ENCODE results near the gene CHD9.

The CHD9 gene

DNA sequence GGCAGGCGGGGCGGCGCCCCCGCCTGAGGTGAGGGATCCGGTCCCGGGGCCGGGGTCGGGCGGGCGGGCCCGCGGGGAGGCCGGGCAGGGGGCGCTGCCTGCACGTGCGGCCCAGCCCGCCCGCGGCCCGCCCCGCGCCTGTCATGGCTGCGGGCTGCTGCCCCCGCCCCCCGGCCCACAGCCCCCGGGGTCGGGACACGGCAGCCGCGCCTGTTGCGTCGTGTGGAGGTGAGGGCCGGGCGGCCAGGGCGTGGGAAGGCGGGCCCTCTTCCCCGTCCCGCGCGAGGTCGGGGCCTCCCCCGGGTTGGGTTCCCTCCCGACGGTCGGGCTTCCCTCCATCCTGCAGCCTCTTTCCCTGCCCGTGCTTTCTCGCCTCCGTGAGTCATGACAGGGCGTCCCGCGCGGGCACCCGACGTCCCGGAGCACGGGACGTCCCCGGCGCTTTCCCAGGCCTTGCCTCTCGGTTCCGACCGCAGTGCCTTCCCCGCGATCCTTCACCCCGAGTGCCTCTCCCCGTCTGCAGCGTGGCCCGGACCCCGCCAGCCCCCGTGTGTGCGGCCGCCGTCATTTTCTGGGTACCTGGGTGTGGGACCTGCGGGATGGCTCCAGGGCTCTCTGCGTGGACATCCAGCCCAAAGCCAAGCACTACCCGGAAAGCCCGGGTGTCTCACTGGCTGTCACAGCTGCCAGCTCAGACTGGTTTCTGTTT is 76.7 kb downstream of the CHD9 start (continued):
- no peak for TF ChIP-seq ZNF776 (tag by site-specific recombination; IDR thresholded peaks at IDR 0.05; ENCODE audit: borderline replicate concordance)
- peak; percentile 54; the same call in 1 of the 2 replicates for TF ChIP-seq ZNF600 (tag by site-specific recombination; IDR thresholded peaks at IDR 0.05)
- TF ChIP-seq GLIS2 (tag by site-specific recombination; IDR thresholded peaks at IDR 0.05) = peak; percentile 37; the same call in 1 of the 2 replicates
- TF ChIP-seq, protein P1, sequence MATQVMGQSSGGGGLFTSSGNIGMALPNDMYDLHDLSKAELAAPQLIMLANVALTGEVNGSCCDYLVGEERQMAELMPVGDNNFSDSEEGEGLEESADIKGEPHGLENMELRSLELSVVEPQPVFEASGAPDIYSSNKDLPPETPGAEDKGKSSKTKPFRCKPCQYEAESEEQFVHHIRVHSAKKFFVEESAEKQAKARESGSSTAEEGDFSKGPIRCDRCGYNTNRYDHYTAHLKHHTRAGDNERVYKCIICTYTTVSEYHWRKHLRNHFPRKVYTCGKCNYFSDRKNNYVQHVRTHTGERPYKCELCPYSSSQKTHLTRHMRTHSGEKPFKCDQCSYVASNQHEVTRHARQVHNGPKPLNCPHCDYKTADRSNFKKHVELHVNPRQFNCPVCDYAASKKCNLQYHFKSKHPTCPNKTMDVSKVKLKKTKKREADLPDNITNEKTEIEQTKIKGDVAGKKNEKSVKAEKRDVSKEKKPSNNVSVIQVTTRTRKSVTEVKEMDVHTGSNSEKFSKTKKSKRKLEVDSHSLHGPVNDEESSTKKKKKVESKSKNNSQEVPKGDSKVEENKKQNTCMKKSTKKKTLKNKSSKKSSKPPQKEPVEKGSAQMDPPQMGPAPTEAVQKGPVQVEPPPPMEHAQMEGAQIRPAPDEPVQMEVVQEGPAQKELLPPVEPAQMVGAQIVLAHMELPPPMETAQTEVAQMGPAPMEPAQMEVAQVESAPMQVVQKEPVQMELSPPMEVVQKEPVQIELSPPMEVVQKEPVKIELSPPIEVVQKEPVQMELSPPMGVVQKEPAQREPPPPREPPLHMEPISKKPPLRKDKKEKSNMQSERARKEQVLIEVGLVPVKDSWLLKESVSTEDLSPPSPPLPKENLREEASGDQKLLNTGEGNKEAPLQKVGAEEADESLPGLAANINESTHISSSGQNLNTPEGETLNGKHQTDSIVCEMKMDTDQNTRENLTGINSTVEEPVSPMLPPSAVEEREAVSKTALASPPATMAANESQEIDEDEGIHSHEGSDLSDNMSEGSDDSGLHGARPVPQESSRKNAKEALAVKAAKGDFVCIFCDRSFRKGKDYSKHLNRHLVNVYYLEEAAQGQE (tag by site-specific recombination; IDR thresholded peaks at IDR 0.05) = no peak
- TF ChIP-seq, protein P2, sequence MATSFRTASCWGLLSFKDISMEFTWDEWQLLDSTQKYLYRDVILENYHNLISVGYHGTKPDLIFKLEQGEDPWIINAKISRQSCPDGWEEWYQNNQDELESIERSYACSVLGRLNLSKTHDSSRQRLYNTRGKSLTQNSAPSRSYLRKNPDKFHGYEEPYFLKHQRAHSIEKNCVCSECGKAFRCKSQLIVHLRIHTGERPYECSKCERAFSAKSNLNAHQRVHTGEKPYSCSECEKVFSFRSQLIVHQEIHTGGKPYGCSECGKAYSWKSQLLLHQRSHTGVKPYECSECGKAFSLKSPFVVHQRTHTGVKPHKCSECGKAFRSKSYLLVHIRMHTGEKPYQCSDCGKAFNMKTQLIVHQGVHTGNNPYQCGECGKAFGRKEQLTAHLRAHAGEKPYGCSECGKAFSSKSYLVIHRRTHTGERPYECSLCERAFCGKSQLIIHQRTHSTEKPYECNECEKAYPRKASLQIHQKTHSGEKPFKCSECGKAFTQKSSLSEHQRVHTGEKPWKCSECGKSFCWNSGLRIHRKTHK (tag by site-specific recombination; IDR thresholded peaks at IDR 0.05) = no peak
- no peak for TF ChIP-seq ZBTB44 (tag by site-specific recombination; IDR thresholded peaks at IDR 0.05)
- TF ChIP-seq OVOL3 (tag by site-specific recombination; IDR thresholded peaks at IDR 0.05) = no peak
- TF ChIP-seq ZSCAN16 (tag by site-specific recombination; IDR thresholded peaks at IDR 0.05) = no peak
- TF ChIP-seq SP3 (tag by site-specific recombination; IDR thresholded peaks at IDR 0.05) = peak; percentile 60
- TF ChIP-seq ZNF792 (tag by site-specific recombination; IDR thresholded peaks at IDR 0.05) = no peak
- TF ChIP-seq ZNF488 (tag by site-specific recombination; IDR thresholded peaks at IDR 0.05) = no peak
- peak; percentile 83 for TF ChIP-seq ZNF777 (tag by site-specific recombination; IDR thresholded peaks at IDR 0.05; ENCODE audit: borderline replicate concordance)
- TF ChIP-seq ZNF140 (tag by site-specific recombination; IDR thresholded peaks at IDR 0.05) = no peak
- no peak for TF ChIP-seq ZNF121 (tag by site-specific recombination; IDR thresholded peaks at IDR 0.05)
- TF ChIP-seq ZNF830 (tag by site-specific recombination; IDR thresholded peaks at IDR 0.05; ENCODE audit: low read depth) = no peak
- TF ChIP-seq ZNF558 (tag by site-specific recombination; IDR thresholded peaks at IDR 0.05) = no peak
- no peak for TF ChIP-seq ZSCAN4 (tag by site-specific recombination; IDR thresholded peaks at IDR 0.05)
- TF ChIP-seq ZXDB (tag by site-specific recombination; IDR thresholded peaks at IDR 0.05) = peak; percentile 65
- no peak for TF ChIP-seq HOXC10 (CRISPR knock-in tag; IDR thresholded peaks at IDR 0.05)
- TF ChIP-seq ZBTB10 (tag by site-specific recombination; IDR thresholded peaks at IDR 0.05) = 0 out of 2 replicates have a peak, but pooled peaks have one; percentile 26
- no peak for TF ChIP-seq ZNF423 (tag by site-specific recombination; IDR thresholded peaks at IDR 0.05)
- TF ChIP-seq ZNF561 (tag by site-specific recombination; IDR thresholded peaks at IDR 0.05; ENCODE audit: borderline replicate concordance) = no peak
- TF ChIP-seq ZBTB48 (tag by site-specific recombination; IDR thresholded peaks at IDR 0.05) = no peak
- TF ChIP-seq, protein P3, sequence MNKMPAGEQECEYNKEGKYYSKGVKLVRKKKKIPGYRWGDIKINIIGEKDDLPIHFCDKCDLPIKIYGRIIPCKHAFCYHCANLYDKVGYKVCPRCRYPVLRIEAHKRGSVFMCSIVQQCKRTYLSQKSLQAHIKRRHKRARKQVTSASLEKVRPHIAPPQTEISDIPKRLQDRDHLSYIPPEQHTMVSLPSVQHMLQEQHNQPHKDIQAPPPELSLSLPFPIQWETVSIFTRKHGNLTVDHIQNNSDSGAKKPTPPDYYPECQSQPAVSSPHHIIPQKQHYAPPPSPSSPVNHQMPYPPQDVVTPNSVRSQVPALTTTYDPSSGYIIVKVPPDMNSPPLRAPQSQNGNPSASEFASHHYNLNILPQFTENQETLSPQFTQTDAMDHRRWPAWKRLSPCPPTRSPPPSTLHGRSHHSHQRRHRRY (tag by site-specific recombination; IDR thresholded peaks at IDR 0.05) = no peak
- TF ChIP-seq KLF1 (tag by site-specific recombination; IDR thresholded peaks at IDR 0.05) = peak; percentile 41; the same call in 1 of the 2 replicates
- peak; percentile 46; the same call in 1 of the 2 replicates for TF ChIP-seq KLF16 (tag by site-specific recombination; IDR thresholded peaks at IDR 0.05)

All from HEK293 (cell line).